GM21515 (cell line): ENCODE results near the gene ZBTB25.

ENCODE experiments used
- ATAC-seq: cut with Tn5 transposase; IDR thresholded peaks from one replicate; pipeline ENCODE4 v1.9.1; 2021; ENCODE audit not compliant: unreplicated experiment

ZBTB25 gene

GRCh38 chr14:64516969-64517368 lies 13.3 kb upstream of the ZBTB25 start:
- no peak for ATAC-seq

GRCh38 chr14:64515053-64515452 lies 11.4 kb upstream of the ZBTB25 start:
- no peak for ATAC-seq

- no peak for ATAC-seq
Measured at GRCh38 chr14:64513271-64513670, 9.6 kb upstream of the ZBTB25 start.

- ATAC-seq = no peak
Measured at GRCh38 chr14:64510825-64511671, 7.4 kb upstream of the ZBTB25 start.

- ATAC-seq = no peak
Measured at GRCh38 chr14:64509036-64509435, 5.4 kb upstream of the ZBTB25 start.

- ATAC-seq = no peak
Measured at GRCh38 chr14:64508215-64508776, 4.7 kb upstream of the ZBTB25 start.

GRCh38 chr14:64507376-64508156 lies 3.9 kb upstream of the ZBTB25 start:
- ATAC-seq = no peak

GRCh38 chr14:64506721-64507120 lies 3.1 kb upstream of the ZBTB25 start:
- ATAC-seq = no peak

- peak; percentile 27 for ATAC-seq
Measured at GRCh38 chr14:64504897-64505794, 1.5 kb upstream of the ZBTB25 start.

- ATAC-seq = peak; percentile 25
Measured at GRCh38 chr14:64504310-64504896, 765 bp upstream of the ZBTB25 start, which contains the start of gene ZBTB1. ZBTB1 (plus strand) TSS chr14:64504770; CDS start chr14:64521505, 16,735 bp downstream.

- peak; percentile 5 for ATAC-seq
Measured at GRCh38 chr14:64502887-64503433, 678 bp downstream of the ZBTB25 start.

- ATAC-seq = no peak
Measured at GRCh38 chr14:64502456-64502855, 1.2 kb downstream of the ZBTB25 start.

GRCh38 chr14:64501411-64502171 lies 2.0 kb downstream of the ZBTB25 start:
- ATAC-seq = no peak

GRCh38 chr14:64500088-64500487 lies 3.5 kb downstream of the ZBTB25 start:
- no peak for ATAC-seq

GRCh38 chr14:64496764-64497163 lies 6.9 kb downstream of the ZBTB25 start:
- ATAC-seq = no peak

GRCh38 chr14:64495252-64495651 lies 8.4 kb downstream of the ZBTB25 start:
- ATAC-seq = no peak

- no peak for ATAC-seq
Measured at GRCh38 chr14:64493455-64493854, 10.2 kb downstream of the ZBTB25 start.

- ATAC-seq = no peak
Measured at GRCh38 chr14:64491637-64492036, 12.0 kb downstream of the ZBTB25 start.

- no peak for ATAC-seq
Measured at GRCh38 chr14:64488590-64489099, 15.0 kb downstream of the ZBTB25 start.
